SK-N-MC (cell line): ENCODE measurements around the gene KRTAP10-7.

ENCODE experiments used
- EZH2 ChIP-seq: fragments of 200-600 bp; sonication (generic); IDR thresholded peaks from one replicate; pipeline ENCODE4 v1.6.1; 2017; ENCODE audit warnings: antibody characterized with exemption
- FOXP2 ChIP-seq: optimal IDR thresholded peaks from 2 replicates; pipeline ENCODE3; 2011; ENCODE audit warnings: mild to moderate bottlenecking, moderate library complexity; ENCODE audit not compliant: insufficient read depth; ENCODE audit errors: extremely low read length, control extremely low read depth
- POLR2AphosphoS5 ChIP-seq: IDR thresholded peaks from 2 replicates; pipeline ENCODE4 v1.6.1; 2012; ENCODE audit warnings: mild to moderate bottlenecking, low read depth, low read length, borderline replicate concordance

DNA sequence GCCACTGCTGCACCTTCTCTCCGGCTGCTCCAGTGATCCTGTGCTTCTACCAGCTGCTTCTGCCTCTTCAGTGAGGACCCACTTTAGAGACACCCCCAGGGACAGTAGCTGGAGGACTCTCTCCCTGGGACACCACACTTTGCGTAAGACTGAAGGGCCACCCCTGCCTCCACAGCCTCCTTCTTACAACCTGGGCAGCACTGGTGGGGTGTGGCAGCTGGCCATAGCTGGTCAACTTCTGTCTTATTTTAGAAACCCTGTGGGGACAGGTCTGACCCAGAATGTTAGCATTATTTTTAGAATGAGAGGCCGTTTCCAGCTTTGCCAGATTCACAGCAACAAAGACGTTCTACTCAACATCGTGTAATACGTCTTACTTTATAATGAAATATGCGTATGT, 25.4 kb downstream of the KRTAP10-7 start:
- TF ChIP-seq EZH2 (no peak), POLR2AphosphoS5 (no peak), FOXP2 (no peak)
